22Rv1 (cell line): ENCODE data around the gene ZYG11B.
A peak's percentile ranks its signal among the peaks of the same experiment; 100 is the strongest.

ENCODE experiments used
- H3K27ac ChIP-seq: fragments of 450-650 bp; 2 replicates; pipeline ENCODE4 v1.5.1; 2017
- ZFX ChIP-seq: fragments of 450-650 bp; IDR thresholded peaks from 2 replicates; pipeline ENCODE4 v1.6.1; 2017; ENCODE audit warnings: antibody characterized with exemption, borderline replicate concordance
- TF ChIP-seq, protein P1 (sequence below): fragments of 450-650 bp; IDR thresholded peaks from 2 replicates; pipeline ENCODE4 v1.5.1; 2017; ENCODE audit warnings: mild to moderate bottlenecking

Gene ZYG11B

GRCh38 chr1:52726265-52727113 is at the start of gene ZYG11B:
TSS of gene ZYG11B (plus strand) at chr1:52726453. CDS start at chr1:52726654, 201 bp downstream.
- TF ChIP-seq, protein P1, sequence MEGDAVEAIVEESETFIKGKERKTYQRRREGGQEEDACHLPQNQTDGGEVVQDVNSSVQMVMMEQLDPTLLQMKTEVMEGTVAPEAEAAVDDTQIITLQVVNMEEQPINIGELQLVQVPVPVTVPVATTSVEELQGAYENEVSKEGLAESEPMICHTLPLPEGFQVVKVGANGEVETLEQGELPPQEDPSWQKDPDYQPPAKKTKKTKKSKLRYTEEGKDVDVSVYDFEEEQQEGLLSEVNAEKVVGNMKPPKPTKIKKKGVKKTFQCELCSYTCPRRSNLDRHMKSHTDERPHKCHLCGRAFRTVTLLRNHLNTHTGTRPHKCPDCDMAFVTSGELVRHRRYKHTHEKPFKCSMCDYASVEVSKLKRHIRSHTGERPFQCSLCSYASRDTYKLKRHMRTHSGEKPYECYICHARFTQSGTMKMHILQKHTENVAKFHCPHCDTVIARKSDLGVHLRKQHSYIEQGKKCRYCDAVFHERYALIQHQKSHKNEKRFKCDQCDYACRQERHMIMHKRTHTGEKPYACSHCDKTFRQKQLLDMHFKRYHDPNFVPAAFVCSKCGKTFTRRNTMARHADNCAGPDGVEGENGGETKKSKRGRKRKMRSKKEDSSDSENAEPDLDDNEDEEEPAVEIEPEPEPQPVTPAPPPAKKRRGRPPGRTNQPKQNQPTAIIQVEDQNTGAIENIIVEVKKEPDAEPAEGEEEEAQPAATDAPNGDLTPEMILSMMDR = no peak
- peak within 1 kb of the TSS; percentile 52 for H3K27ac ChIP-seq

- no peak overlapping the region for H3K27ac ChIP-seq
- TF ChIP-seq, protein P1 = no peak
- no peak for TF ChIP-seq ZFX
These were observed 49.0 kb upstream of the ZYG11B start for GRCh38 chr1:52677076-52677806.

DNA sequence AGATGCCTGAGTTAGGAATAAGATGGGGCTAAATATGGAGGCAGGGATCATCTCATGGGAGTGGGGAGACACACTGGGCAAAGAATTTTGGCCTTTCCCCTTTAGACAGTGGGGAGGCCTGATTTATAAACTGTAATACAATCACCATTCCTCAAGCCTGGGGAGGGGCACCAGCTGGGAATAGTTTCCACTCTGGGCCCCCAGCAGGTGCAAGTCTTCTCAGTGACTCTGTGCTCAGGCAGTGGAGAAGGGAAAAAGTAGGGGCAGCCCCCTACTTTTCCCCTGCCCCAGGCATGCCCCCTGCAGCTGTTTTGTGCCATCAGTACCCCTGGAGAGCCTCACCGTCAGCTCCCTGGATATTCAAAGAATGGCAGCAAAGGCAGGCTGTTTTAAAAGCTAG is 47.2 kb upstream of the ZYG11B start:
- H3K27ac ChIP-seq = no peak overlapping the region
- TF ChIP-seq, protein P1 = no peak
- no peak for TF ChIP-seq ZFX

DNA sequence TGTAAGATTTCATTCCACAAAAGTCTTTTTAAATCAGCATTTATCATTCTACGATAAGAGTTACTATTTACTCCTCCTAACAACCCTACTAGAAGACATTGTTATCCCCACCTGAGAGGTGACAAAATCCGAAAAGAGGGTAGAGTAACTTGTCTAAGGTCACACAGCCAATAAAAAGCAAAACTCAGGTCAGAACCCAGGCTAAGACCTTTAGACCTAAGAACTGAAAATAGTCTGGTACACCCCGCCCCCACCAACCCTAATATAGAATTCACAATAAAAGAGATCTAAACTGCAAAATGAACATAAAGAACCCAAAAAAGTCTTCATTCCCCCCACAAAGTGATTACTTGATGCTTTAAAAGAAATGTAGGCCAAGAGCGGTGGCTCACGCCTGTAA is 46.8 kb upstream of the ZYG11B start:
- H3K27ac ChIP-seq = no peak overlapping the region
- TF ChIP-seq ZFX = no peak
- TF ChIP-seq, protein P1 = no peak

- TF ChIP-seq, protein P1 = no peak
- no peak for TF ChIP-seq ZFX
- H3K27ac ChIP-seq = no peak overlapping the region
These were observed 45.9 kb upstream of the ZYG11B start for GRCh38 chr1:52680353-52680752.

DNA sequence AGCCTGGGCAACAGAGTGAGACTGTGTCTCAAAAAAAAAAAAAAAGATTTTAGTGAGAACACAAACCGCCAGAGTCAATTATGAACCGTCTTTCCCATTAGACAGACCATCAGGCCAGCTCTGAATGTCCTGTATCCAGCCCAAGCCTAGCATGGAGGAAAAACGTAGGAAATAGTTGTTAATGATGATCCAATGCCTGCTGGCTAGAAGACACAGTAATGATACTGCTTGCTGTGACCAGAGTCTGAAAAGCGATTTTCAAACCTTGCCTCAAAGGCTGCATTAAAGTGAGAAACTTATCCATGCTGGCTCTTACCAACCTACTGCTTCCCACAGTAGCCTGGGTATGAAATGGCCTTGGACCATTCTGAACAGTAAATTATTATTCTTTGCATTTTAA is 45.1 kb upstream of the ZYG11B start:
- no peak for TF ChIP-seq ZFX
- TF ChIP-seq, protein P1 = no peak
- no peak overlapping the region for H3K27ac ChIP-seq
